ENCODE data around the gene FRMD4A.

FRMD4A gene

GRCh38 chr10:13816195-13816925 lies 514.4 kb downstream of the FRMD4A start:
- DNase-seq (ENCODE audit: low spot score), result no peak

- DNase-seq (ENCODE audit: low spot score), result no peak
Observed at GRCh38 chr10:13815756-13816155, 515.0 kb downstream of the FRMD4A start.

GRCh38 chr10:13813550-13813949 lies 517.2 kb downstream of the FRMD4A start:
- no peak for DNase-seq (ENCODE audit: low spot score)

GRCh38 chr10:13812804-13813203 lies 517.9 kb downstream of the FRMD4A start:
- no peak for DNase-seq (ENCODE audit: low spot score)

GRCh38 chr10:13810568-13810967 lies 520.2 kb downstream of the FRMD4A start:
- DNase-seq (ENCODE audit: low spot score), result no peak

GRCh38 chr10:13809427-13809826 lies 521.3 kb downstream of the FRMD4A start:
- DNase-seq (ENCODE audit: low spot score), result no peak

GRCh38 chr10:13808556-13809391 lies 522.0 kb downstream of the FRMD4A start:
- DNase-seq (ENCODE audit: low spot score), result no peak

GRCh38 chr10:13806419-13806818 lies 524.3 kb downstream of the FRMD4A start:
- DNase-seq (ENCODE audit: low spot score), result no peak

GRCh38 chr10:13803566-13804554 lies 526.9 kb downstream of the FRMD4A start:
- DNase-seq (ENCODE audit: low spot score), result no peak

- no peak for DNase-seq (ENCODE audit: low spot score)
Observed at GRCh38 chr10:13801907-13802288, 528.8 kb downstream of the FRMD4A start.

- DNase-seq (ENCODE audit: low spot score), result no peak
Observed at GRCh38 chr10:13801156-13801906, 529.4 kb downstream of the FRMD4A start.

GRCh38 chr10:13797164-13797563 lies 533.6 kb downstream of the FRMD4A start:
- no peak for DNase-seq (ENCODE audit: low spot score)

- peak; percentile 19 for DNase-seq (ENCODE audit: low spot score)
Observed at GRCh38 chr10:13795653-13796555, 534.8 kb downstream of the FRMD4A start.

GRCh38 chr10:13794992-13795612 lies 535.6 kb downstream of the FRMD4A start:
- no peak for DNase-seq (ENCODE audit: low spot score)

GRCh38 chr10:13792006-13792405 lies 538.7 kb downstream of the FRMD4A start:
- no peak for DNase-seq (ENCODE audit: low spot score)

- DNase-seq (ENCODE audit: low spot score), result no peak
Observed at GRCh38 chr10:13791483-13791882, 539.2 kb downstream of the FRMD4A start.

GRCh38 chr10:13790196-13790595 lies 540.5 kb downstream of the FRMD4A start:
- no peak for DNase-seq (ENCODE audit: low spot score)

GRCh38 chr10:13789448-13789829 lies 541.3 kb downstream of the FRMD4A start:
- no peak for DNase-seq (ENCODE audit: low spot score)

- no peak for DNase-seq (ENCODE audit: low spot score)
Observed at GRCh38 chr10:13788711-13789447, 541.8 kb downstream of the FRMD4A start.

Data from CD4-positive, alpha-beta T cell treated with Interleukin-15 for 4 hours (primary cell).